HEK293T (cell line): Measurements from ENCODE around the gene KIF26B.

Experiments
- BHLHE40 ChIP-seq: fragments of 450-650 bp; IDR thresholded peaks from 2 replicates; pipeline ENCODE4 v1.6.1; 2016; ENCODE audit warnings: mild to moderate bottlenecking, moderate library complexity, borderline replicate concordance
- SP1 ChIP-seq: fragments of 450-650 bp; IDR thresholded peaks from 2 replicates; pipeline ENCODE4 v1.6.1; 2017

- TF ChIP-seq SP1 (no peak), BHLHE40 (no peak)
Measured at GRCh38 chr1:245155272-245156040, 671 bp downstream of the KIF26B start.
